Psoas muscle (tissue), 8 donors: ENCODE data around the gene PPP2R2C. TPM values are rescaled to one million over a fixed set of nuclear protein-coding genes. Genes with fewer than 3 reads are reported as not detected.
A peak's percentile ranks its signal among the peaks of the same experiment; 100 is the strongest.

Experiments
- ATAC-seq, 4 donors: fragments of 200-7000 bp; cut with Tn5 transposase; one replicate each; pipeline ENCODE4 v1.9.1; 2020; ENCODE audit warnings: moderate library complexity in 3 of 4, mild to moderate bottlenecking in 2 of 4
- DNase-seq, 2 donors: peaks; one replicate each; pipeline ENCODE4 v3.0.0-alpha.2; 2020
- H3K27ac ChIP-seq: fragments of 200-600 bp; one replicate; pipeline ENCODE4 v1.8.0; 2022
- H3K27me3 ChIP-seq, 3 donors: fragments of 200-600 bp in 1 of 3; one replicate each; pipeline versions ENCODE4 v1.6.1 to v1.8.0; 2013 to 2022; ENCODE audit warnings: low read length in 2 of 3, mild to moderate bottlenecking in 2 of 3, moderate library complexity in 1 of 3; ENCODE audit not compliant: insufficient read depth in 3 of 3
- H3K36me3 ChIP-seq, 2 donors: fragments of 200-600 bp in 1 of 2; one replicate each; pipeline versions ENCODE4 v1.6.1 to v1.8.0; 2013 to 2022; ENCODE audit warnings: low read depth in 1 of 2, mild to moderate bottlenecking in 1 of 2, moderate library complexity in 1 of 2; ENCODE audit not compliant: insufficient read depth in 1 of 2
- H3K4me1 ChIP-seq: fragments of 200-600 bp; one replicate; pipeline ENCODE4 v1.8.0; 2022
- H3K4me3 ChIP-seq: fragments of 200-600 bp; one replicate; pipeline ENCODE4 v1.8.0; 2022; ENCODE audit warnings: mild to moderate bottlenecking
- H3K9me3 ChIP-seq: fragments of 200-600 bp; one replicate; pipeline ENCODE4 v1.8.0; 2022
- WGBS, 3 donors: extraction: QIAGEN DNeasy Blood & Tissue Kit; methylation state at CpG; one replicate each; pipeline versions ENCODE4 v1.1.6 to v1.1.7; 2013; 5-methylcytosine and 5-hydroxymethylcytosine counted together
- intact Hi-C, 2 donors: fragments of 100-400 bp; cut with DNase I; formaldehyde crosslinking; loops; one replicate each; pipeline versions ENCODE4 v1.11.0 to v1.14.2; 2022
- polyA plus RNA-seq, 3 donors: library from polyadenylated mRNA; stranded (reverse); fragments of 200-250 nt; gene quantifications; one replicate each; pipeline ENCODE4 v1.2.3, GENCODE V29; 2013
- total RNA-seq, 4 donors: library from RNA; stranded (reverse); fragmentation: NEBNext Ultra II Directional in 2 of 4; extraction: Animal tissue kit (Norgen Biotek cat#: 25700) in 2 of 4; gene quantifications; one replicate each; pipeline versions ENCODE4 v1.2.1 to v1.2.4, GENCODE V29; 2021 to 2023
- TF ChIP-seq, protein P1 (sequence below): fragments of 200-600 bp; IDR thresholded peaks from one replicate; pipeline ENCODE4 v1.8.0; 2022; ENCODE audit warnings: antibody characterized with exemption
- donor health status: healthy with polysubstance abuse.
- donor health status: DM: no; HTN: no; CAD: no; lungs with moderate emphysema.
- donor health status: Bipolar disorder and iron deficiency.
- donor health status: healthy.
- donor health status: DM: yes; HTN: yes; CAD: no.
- donor health status: DM: no; HTN: no; CAD: no.
- donor health status: DM: no; HTN: no; CAD: no.
- donor health status: DM: yes; HTN: yes; CAD: no.

PPP2R2C gene
- total and polyA plus RNA-seq, 7 donors: 0.08 to 3.2 (median 1.2) TPM

DNA sequence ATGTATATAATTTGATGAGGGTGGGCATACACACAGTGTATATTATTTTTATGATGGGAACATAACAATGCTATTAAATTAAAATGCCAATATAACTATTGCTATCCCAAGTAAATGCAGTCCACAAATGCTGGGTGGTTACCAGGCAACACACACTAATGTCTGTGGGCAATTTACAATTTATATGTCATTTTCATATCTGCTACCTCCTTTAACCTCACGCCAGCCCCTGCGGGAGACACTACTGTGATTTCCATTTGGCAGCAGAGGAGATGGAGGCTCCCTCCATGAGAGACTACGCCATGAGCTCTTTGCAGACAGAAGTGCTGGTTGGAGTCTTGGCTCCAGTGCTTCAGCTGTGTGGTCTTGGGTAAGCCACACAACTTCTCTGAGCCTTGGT, 87.9 kb downstream of the PPP2R2C start:
- Histone ChIP-seq H3K4me1 (no peaks in the 10 kb centered on the region), H3K9me3 (no peaks in the 10 kb centered on the region), H3K27ac (no peak overlapping the region), H3K27me3 (peaks cover 0 to 52% (median 3%) of the 10 kb centered on the region in 3 donors), H3K36me3 (no peaks in the 10 kb centered on the region), H3K4me3 (no peak overlapping the region)
- no peak for ATAC-seq
- TF ChIP-seq, protein P1, sequence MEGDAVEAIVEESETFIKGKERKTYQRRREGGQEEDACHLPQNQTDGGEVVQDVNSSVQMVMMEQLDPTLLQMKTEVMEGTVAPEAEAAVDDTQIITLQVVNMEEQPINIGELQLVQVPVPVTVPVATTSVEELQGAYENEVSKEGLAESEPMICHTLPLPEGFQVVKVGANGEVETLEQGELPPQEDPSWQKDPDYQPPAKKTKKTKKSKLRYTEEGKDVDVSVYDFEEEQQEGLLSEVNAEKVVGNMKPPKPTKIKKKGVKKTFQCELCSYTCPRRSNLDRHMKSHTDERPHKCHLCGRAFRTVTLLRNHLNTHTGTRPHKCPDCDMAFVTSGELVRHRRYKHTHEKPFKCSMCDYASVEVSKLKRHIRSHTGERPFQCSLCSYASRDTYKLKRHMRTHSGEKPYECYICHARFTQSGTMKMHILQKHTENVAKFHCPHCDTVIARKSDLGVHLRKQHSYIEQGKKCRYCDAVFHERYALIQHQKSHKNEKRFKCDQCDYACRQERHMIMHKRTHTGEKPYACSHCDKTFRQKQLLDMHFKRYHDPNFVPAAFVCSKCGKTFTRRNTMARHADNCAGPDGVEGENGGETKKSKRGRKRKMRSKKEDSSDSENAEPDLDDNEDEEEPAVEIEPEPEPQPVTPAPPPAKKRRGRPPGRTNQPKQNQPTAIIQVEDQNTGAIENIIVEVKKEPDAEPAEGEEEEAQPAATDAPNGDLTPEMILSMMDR: no peak
- 69 to 84% (median 81%) methylated on average over 3 of the region's 3 CpGs for WGBS, 3 donors
- no peak for DNase-seq
- intact Hi-C loops: no loop called here

DNA sequence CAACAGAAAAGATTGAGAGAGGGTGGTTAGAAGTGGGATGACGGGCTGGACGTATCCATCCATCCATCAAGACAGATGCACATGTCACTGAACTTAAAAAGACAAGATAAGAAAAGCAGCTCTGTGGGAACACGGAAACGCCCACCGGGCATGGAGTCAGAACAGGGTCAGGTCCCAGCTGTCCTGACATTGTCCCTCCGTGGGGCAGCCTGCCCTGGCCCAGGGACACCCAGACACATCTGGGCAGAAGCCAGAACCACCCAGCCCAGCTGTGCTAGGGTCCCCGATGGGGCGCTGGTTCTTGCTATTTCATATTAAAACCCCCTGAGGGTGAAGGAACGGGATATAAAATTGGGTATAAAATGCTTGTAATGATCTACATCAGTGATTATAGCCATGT, 88.5 kb downstream of the PPP2R2C start:
- Histone ChIP-seq H3K27me3 (peaks cover 0 to 46% (median 3%) of the 10 kb centered on the region in 3 donors), H3K36me3 (no peaks in the 10 kb centered on the region), H3K4me3 (no peak overlapping the region), H3K4me1 (no peaks in the 10 kb centered on the region), H3K9me3 (no peaks in the 10 kb centered on the region), H3K27ac (no peak overlapping the region)
- TF ChIP-seq, protein P1: no peak
- ATAC-seq (no peak), DNase-seq (no peak)
- intact Hi-C loops: no loop called here
- 26 to 39% (median 27%) methylated on average over 9 of the region's 9 CpGs for WGBS, 3 donors

DNA sequence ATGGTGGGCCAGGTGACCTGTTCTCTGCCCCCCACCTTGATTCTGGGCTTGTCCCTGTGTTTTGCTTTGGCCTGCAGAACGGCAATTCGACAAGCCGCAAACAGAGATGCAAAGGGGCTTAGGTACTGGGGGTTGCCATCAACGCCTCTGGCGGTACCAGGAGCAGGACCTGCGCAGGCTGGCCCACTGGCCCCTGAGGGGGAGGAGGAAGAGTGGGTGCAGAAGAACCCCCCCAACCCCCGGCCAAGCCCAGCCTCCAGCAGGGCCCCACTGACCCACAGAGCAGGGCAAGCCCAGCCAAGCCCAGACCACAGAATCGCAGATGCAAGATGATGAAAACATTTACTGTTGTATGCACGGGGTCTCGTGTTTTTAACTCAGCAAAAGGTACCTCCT, 89.4 kb downstream of the PPP2R2C start:
- 75 to 83% (median 76%) methylated on average over 10 of the region's 10 CpGs for WGBS, 3 donors
- H3K36me3 ChIP-seq: no peaks in the 10 kb centered on the region
- ATAC-seq (no peak), DNase-seq (no peak)
- intact Hi-C loops: no loop called here
- H3K27me3 ChIP-seq: peaks cover 0 to 39% (median 3%) of the 10 kb centered on the region in 3 donors
- no peaks in the 10 kb centered on the region for H3K9me3 ChIP-seq
- no peaks in the 10 kb centered on the region for H3K4me1 ChIP-seq
- TF ChIP-seq, protein P1: no peak
- no peak overlapping the region for H3K27ac ChIP-seq
- H3K4me3 ChIP-seq: no peak overlapping the region

DNA sequence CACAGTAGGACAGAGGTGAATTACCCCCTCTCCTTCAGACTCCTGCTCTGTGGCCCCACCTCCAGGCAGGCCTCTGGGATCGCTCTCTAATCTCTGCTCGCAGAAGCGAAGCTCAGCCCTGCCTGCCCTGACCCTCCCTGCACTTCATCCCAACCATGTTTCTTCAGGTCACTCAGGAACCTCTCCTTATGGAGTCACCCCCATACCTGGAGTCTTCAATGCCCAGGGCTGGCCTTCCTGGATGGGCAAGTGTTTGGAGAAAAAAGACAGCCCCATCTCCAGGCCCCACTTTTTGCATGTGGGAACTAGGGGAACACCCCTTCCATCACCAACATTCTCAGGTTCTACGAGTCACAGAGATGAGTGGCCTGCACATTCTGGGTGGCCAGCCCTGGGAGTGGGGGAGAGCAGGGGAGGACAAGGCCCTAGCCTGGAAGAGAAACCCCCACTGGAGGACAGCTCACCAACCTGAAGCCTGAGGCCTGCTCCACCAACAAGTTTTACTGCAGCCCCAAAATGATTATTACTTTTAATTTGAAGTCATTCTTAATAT, 90.8 kb downstream of the PPP2R2C start:
- Histone ChIP-seq H3K27me3 (peaks cover 0 to 42% (median 5%) of the 10 kb centered on the region in 3 donors), H3K4me1 (no peaks in the 10 kb centered on the region), H3K36me3 (no peaks in the 10 kb centered on the region), H3K27ac (no peak overlapping the region), H3K4me3 (no peak overlapping the region), H3K9me3 (no peaks in the 10 kb centered on the region)
- DNase-seq: peak in 1 of 2 donors; percentile 20
- no peak for ATAC-seq
- TF ChIP-seq, protein P1: no peak
- 84 to 93% (median 89%) methylated on average over 4 of the region's 4 CpGs for WGBS, 3 donors
- intact Hi-C loops: no loop called here
